BLaER1 treated with 17β-estradiol and CSF1 and Interleukin-3, amounts not matched to agents 10 nM and 100 nM (cell line): ENCODE measurements around the gene UBR3.
"Not testable (repeated sequence)": the region's sequence is repeated elsewhere in the genome, so short reads cannot be mapped to it uniquely, and the experiment has no call there.

Experiments used
- H3K27ac ChIP-seq, 11 experiments: shearing (Covaris generic); formaldehyde crosslinking; 2 replicates each; pipeline ENCODE4 v1.8.1; 2022
- H3K27me3 ChIP-seq, 11 experiments: shearing (Covaris generic); formaldehyde crosslinking; 2 replicates each; pipeline ENCODE4 v1.8.1; 2022
- H3K36me3 ChIP-seq, 11 experiments: shearing (Covaris generic); formaldehyde crosslinking; 2 replicates each; pipeline ENCODE4 v1.8.1; 2022
- H3K4me1 ChIP-seq, 10 experiments: shearing (Covaris generic); formaldehyde crosslinking; 2 replicates each; pipeline ENCODE4 v1.8.1; 2022
- H3K4me2 ChIP-seq, 11 experiments: shearing (Covaris generic); formaldehyde crosslinking; 2 replicates each; pipeline ENCODE4 v1.8.1; 2022
- H3K4me3 ChIP-seq, 10 experiments: shearing (Covaris generic); formaldehyde crosslinking; 2 replicates each; pipeline ENCODE4 v1.8.1; 2022
- H3K9ac ChIP-seq, 11 experiments: shearing (Covaris generic); formaldehyde crosslinking; 2 replicates each; pipeline ENCODE4 v1.8.1; 2022
- H3K9me3 ChIP-seq, 11 experiments: shearing (Covaris generic); formaldehyde crosslinking; replicated peaks in 1 of 11; 2 replicates each; pipeline ENCODE4 v1.8.1; 2022
- H4K20me1 ChIP-seq, 11 experiments: shearing (Covaris generic); formaldehyde crosslinking; 2 replicates each; pipeline ENCODE4 v1.8.1; 2022
- Cebpa-rat ChIP-seq, 11 experiments: shearing (Covaris generic); IDR thresholded peaks; 2 replicates each; pipeline ENCODE4 v1.8.1; 2022

The UBR3 gene

GRCh38 chr2:169834401-169834800 is 7.1 kb downstream of the UBR3 start:
- Histone ChIP-seq H3K9me3 (no peaks in the 10 kb centered on the region), H3K4me1 (peaks cover 1 to 27% (median 7%) of the 10 kb centered on the region in 10 experiments; a peak in 19 of 20 replicates), H3K27ac (no peak overlapping the region), H3K9ac (no peak overlapping the region), H3K36me3 (peaks cover 0 to 23% (median 12%) of the 10 kb centered on the region in 11 experiments; a peak in 13 of 22 replicates), H4K20me1 (peaks cover 4 to 91% (median 52%) of the 10 kb centered on the region in 11 experiments; a peak in 20 of 22 replicates), H3K4me2 (no peak overlapping the region), H3K4me3 (no peak overlapping the region), H3K27me3 (no peaks in the 10 kb centered on the region)
- TF ChIP-seq Cebpa-rat (IDR thresholded peaks at IDR 0.05), result no peak

GRCh38 chr2:169838743-169839489 is 11.7 kb downstream of the UBR3 start:
- peaks cover 0 to 13% (median 0%) of the 10 kb centered on the region in 10 experiments; a peak in 3 of 20 replicates for H3K4me1 ChIP-seq
- H3K4me2 ChIP-seq, result peak overlapping the region in 2 of 11 experiments; percentile 26 to 44; a peak in 3 of 22 replicates
- H3K36me3 ChIP-seq, result peaks cover 10 to 45% (median 31%) of the 10 kb centered on the region in 11 experiments; a peak in 20 of 22 replicates
- peaks cover 0 to 23% (median 17%) of the 10 kb centered on the region in 11 experiments; a peak in 19 of 22 replicates for H3K9me3 ChIP-seq
- H3K27me3 ChIP-seq, result no peaks in the 10 kb centered on the region
- no peak overlapping the region for H3K27ac ChIP-seq
- no peak overlapping the region for H3K4me3 ChIP-seq
- peaks cover 0 to 73% (median 19%) of the 10 kb centered on the region in 11 experiments; a peak in 12 of 22 replicates for H4K20me1 ChIP-seq
- no peak for TF ChIP-seq Cebpa-rat (IDR thresholded peaks at IDR 0.05)
- no peak overlapping the region for H3K9ac ChIP-seq

GRCh38 chr2:169839954-169840746 is 12.9 kb downstream of the UBR3 start:
- H3K4me3 ChIP-seq, result no peak overlapping the region
- peaks cover 0 to 13% (median 0%) of the 10 kb centered on the region in 10 experiments; a peak in 3 of 20 replicates for H3K4me1 ChIP-seq
- H3K4me2 ChIP-seq, result no peak overlapping the region
- no peak overlapping the region for H3K9ac ChIP-seq
- no peak for TF ChIP-seq Cebpa-rat (IDR thresholded peaks at IDR 0.05)
- H3K9me3 ChIP-seq, result peaks cover 0 to 23% (median 17%) of the 10 kb centered on the region in 11 experiments; a peak in 19 of 22 replicates
- H3K27ac ChIP-seq, result no peak overlapping the region
- peaks cover 10 to 54% (median 31%) of the 10 kb centered on the region in 11 experiments; a peak in 20 of 22 replicates for H3K36me3 ChIP-seq
- no peaks in the 10 kb centered on the region for H3K27me3 ChIP-seq
- peaks cover 0 to 68% (median 12%) of the 10 kb centered on the region in 11 experiments; a peak in 9 of 22 replicates for H4K20me1 ChIP-seq

- no peaks in the 10 kb centered on the region for H3K27me3 ChIP-seq
- H3K9me3 ChIP-seq, result peaks cover 0 to 23% (median 17%) of the 10 kb centered on the region in 11 experiments; a peak in 19 of 22 replicates
- no peak overlapping the region for H3K4me2 ChIP-seq
- H3K4me3 ChIP-seq, result no peak overlapping the region
- H3K4me1 ChIP-seq, result peaks cover 0 to 13% (median 0%) of the 10 kb centered on the region in 10 experiments; a peak in 3 of 20 replicates
- H3K27ac ChIP-seq, result no peak overlapping the region
- H3K9ac ChIP-seq, result no peak overlapping the region
- TF ChIP-seq Cebpa-rat (IDR thresholded peaks at IDR 0.05), result no peak
- H3K36me3 ChIP-seq, result peaks cover 10 to 50% (median 33%) of the 10 kb centered on the region in 11 experiments; a peak in 20 of 22 replicates
- H4K20me1 ChIP-seq, result peaks cover 0 to 62% (median 12%) of the 10 kb centered on the region in 11 experiments; a peak in 9 of 22 replicates
Measured at GRCh38 chr2:169840747-169841142, 13.5 kb downstream of the UBR3 start.

GRCh38 chr2:169841625-169842024 is 14.4 kb downstream of the UBR3 start:
- Histone ChIP-seq H3K9me3 (peaks cover 0 to 23% (median 17%) of the 10 kb centered on the region in 11 experiments; a peak in 19 of 22 replicates), H3K36me3 (peaks cover 10 to 56% (median 34%) of the 10 kb centered on the region in 11 experiments; a peak in 20 of 22 replicates), H3K4me1 (peaks cover 0 to 13% (median 0%) of the 10 kb centered on the region in 10 experiments; a peak in 3 of 20 replicates), H4K20me1 (peaks cover 0 to 54% (median 15%) of the 10 kb centered on the region in 11 experiments; a peak in 9 of 22 replicates)
- H3K27me3 ChIP-seq, H3K4me3 ChIP-seq, H3K4me2 ChIP-seq, H3K27ac ChIP-seq, H3K9ac ChIP-seq: not testable (repeated sequence)

GRCh38 chr2:169845016-169845415 is 17.8 kb downstream of the UBR3 start:
- H3K27ac ChIP-seq, result no peak overlapping the region
- H3K9ac ChIP-seq, result no peak overlapping the region
- H3K4me3 ChIP-seq, result no peak overlapping the region
- H3K9me3 ChIP-seq, result peaks cover 16 to 44% (median 34%) of the 10 kb centered on the region in 11 experiments
- H3K4me1 ChIP-seq, result no peaks in the 10 kb centered on the region
- no peaks in the 10 kb centered on the region for H3K27me3 ChIP-seq
- H3K4me2 ChIP-seq, result no peak overlapping the region
- H4K20me1 ChIP-seq, result peaks cover 0 to 27% (median 14%) of the 10 kb centered on the region in 11 experiments; a peak in 9 of 22 replicates
- peaks cover 32 to 76% (median 51%) of the 10 kb centered on the region in 11 experiments for H3K36me3 ChIP-seq
- TF ChIP-seq Cebpa-rat (IDR thresholded peaks at IDR 0.05), result no peak

GRCh38 chr2:169848959-169849693 is 21.9 kb downstream of the UBR3 start:
- H3K36me3 ChIP-seq, result peaks cover 17 to 59% (median 42%) of the 10 kb centered on the region in 11 experiments
- not testable (repeated sequence) for H3K27me3 ChIP-seq, H3K4me2 ChIP-seq, H3K27ac ChIP-seq, H3K9ac ChIP-seq, H3K4me3 ChIP-seq
- peaks cover 0 to 16% (median 3%) of the 10 kb centered on the region in 10 experiments; a peak in 8 of 20 replicates for H3K4me1 ChIP-seq
- peaks cover 0 to 15% (median 3%) of the 10 kb centered on the region in 11 experiments; a peak in 5 of 22 replicates for H4K20me1 ChIP-seq
- H3K9me3 ChIP-seq, result peaks cover 25 to 50% (median 35%) of the 10 kb centered on the region in 11 experiments

- Histone ChIP-seq H3K9me3 (peaks cover 25 to 50% (median 35%) of the 10 kb centered on the region in 11 experiments), H3K4me3 (no peak overlapping the region), H4K20me1 (peaks cover 0 to 12% (median 0%) of the 10 kb centered on the region in 11 experiments; a peak in 5 of 22 replicates), H3K27ac (no peak overlapping the region), H3K9ac (no peak overlapping the region), H3K4me2 (no peak overlapping the region), H3K36me3 (peaks cover 17 to 57% (median 39%) of the 10 kb centered on the region in 11 experiments), H3K4me1 (peaks cover 0 to 16% (median 3%) of the 10 kb centered on the region in 10 experiments; a peak in 8 of 20 replicates), H3K27me3 (no peaks in the 10 kb centered on the region)
- TF ChIP-seq Cebpa-rat (IDR thresholded peaks at IDR 0.05), result no peak
Measured at GRCh38 chr2:169849710-169850109, 22.5 kb downstream of the UBR3 start.
